Measurements from ENCODE around the gene SRD5A3. TPM values are rescaled to one million over a fixed set of nuclear protein-coding genes. Genes with fewer than 3 reads are reported as not detected.

SRD5A3 gene
- total RNA-seq, 1 donor from 2014 or later, result 52.8 TPM

GRCh38 chr4:55378617-55379467 lies 32.8 kb downstream of the SRD5A3 start:
- ATAC-seq, result peak; percentile 30

DNA sequence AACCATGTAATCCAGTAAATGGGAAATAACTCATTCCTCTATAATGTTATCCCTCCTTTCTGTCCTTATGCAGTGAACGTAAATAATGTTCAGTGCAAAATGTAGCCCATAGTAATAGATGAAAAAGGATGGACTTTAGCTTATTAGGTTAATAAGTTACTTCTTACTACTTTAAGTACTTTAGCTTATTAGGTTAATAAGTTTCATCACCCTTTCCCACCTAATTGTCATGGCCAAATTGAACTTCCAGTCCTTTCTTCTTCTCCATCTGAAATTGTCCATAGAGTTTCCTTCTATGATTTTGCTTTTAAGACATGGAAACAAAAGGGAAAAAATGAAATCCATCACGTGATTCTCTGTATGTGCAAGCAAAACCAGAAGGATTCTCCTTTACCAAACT lies 34.5 kb downstream of the SRD5A3 start:
- ATAC-seq, result no peak

GRCh38 chr4:55381502-55381901 lies 35.5 kb downstream of the SRD5A3 start:
- ATAC-seq, result no peak

GRCh38 chr4:55382488-55383003 lies 36.5 kb downstream of the SRD5A3 start:
- ATAC-seq, result no peak

DNA sequence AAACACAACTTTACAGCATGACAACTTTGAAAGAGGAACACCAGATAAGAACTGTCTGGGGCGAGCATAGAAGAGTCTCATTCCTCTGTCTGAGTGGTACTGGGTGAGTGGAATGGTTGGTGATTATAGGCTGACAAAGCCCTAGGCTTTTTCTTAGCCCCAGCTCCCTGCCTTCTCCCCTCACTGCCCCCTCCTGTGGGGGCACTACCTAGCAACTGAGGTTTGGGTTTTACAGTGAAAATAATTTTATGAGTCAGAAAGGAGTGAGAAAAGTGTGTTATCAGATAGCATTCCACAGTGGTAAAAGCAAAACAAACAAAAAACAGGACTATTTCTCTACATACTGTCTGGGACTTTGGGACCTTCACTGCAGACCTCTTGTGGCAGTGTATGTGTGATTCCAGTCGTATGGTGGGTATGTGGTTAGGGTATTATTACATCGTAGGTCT lies 39.2 kb downstream of the SRD5A3 start:
- ATAC-seq, result no peak

GRCh38 chr4:55386073-55386472 lies 40.0 kb downstream of the SRD5A3 start:
- ATAC-seq, result peak; percentile 46

- no peak for ATAC-seq
These were observed 40.8 kb downstream of the SRD5A3 start for GRCh38 chr4:55386840-55387239.

DNA sequence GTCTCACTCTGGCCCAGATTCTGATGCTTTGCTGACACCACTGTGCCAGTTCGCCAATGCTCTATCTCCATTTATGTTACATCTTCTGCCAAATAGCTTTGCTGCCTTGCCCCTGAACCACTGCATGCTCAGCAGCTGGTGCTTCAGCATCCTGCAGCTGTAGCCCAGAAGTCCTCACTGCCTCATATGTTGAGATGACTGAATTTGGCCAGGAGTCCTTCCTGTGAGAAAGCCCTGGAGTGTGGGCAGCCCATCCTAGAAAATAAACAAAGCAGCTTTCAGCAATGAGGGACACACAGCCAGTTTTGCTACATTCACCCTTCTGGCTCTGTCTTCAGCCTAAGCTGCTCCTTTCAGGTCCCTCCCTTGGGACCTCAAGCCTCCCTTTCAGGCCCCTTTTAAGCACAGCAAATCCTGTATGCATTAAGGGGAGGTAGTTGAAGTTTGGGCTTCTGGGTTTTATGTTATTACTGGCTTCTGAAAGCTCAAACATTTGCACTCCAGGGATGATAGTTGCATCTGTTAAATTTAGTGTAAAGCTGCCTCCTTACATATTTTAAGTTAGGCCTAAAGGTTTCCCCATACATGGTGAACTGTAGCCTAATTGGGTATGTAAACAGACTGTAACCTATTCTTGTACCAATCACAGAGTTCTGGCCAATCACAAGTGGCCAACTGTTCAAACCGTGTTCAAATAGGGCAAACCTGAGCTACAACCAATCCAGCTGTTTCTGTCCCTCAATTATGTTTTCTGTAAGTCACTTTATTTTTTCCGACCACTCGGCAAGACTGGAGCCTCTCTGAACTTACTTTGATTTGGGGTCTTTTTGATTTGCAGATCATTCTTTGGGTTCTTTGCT lies 47.6 kb downstream of the SRD5A3 start:
- no peak for ATAC-seq

DNA sequence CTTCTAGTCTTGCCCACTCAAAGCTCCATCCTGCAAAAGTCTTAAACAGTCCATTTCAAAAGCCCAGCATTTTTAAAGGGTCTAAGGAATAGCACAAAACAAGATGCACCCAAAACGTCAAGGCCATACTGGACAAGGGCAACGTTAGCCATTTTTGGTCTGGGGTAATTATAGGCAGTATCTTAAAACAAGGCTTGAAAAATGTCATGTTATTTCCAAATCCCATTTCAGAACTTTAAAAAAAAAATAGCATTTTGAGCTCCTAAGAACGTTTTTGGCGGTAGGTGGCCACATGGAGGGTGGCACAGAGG lies 49.1 kb downstream of the SRD5A3 start:
- ATAC-seq, result no peak

DNA sequence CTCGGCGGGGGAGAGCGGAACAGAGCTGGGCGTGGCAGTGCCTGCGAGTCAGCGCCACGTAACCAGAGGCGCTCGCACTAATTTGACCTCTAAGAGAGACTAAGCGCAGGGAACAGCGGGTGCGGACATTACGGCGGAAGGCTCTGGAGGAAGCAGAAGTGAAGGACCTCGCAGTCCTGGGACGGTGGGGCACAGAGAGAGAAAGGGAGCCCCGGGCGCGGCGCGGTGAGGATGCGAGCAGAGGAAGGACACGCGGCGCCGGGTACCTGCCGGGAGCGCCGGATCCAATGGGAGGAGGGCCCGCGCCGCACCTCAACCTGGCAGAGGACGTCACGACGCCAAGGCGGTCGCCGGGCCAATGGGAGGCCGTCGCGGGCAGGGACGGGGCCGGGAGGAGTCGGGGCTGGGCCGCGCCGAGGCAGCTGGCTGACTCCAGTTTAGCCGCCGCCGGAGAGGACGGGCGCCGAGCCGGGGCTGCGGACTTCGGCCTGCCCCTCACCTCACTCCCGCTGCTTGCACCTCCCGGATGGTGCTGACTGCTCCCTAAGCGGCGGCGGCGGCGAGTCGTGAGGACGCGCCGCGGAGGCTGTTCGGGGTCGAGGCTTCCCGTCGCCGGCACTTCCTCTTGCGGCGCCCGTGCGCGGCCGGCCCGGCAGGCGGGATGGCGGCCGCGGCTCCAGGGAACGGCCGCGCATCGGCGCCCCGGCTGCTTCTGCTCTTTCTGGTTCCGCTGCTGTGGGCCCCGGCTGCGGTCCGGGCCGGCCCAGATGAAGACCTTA lies 49.7 kb downstream of the SRD5A3 start, which contains the start of gene TMEM165:
Gene TMEM165 (plus strand): TSS at position 429 of the 779 bp plus-strand sequence. CDS start 233 bp downstream, at position 662.
- ATAC-seq, result peak; percentile 97

DNA sequence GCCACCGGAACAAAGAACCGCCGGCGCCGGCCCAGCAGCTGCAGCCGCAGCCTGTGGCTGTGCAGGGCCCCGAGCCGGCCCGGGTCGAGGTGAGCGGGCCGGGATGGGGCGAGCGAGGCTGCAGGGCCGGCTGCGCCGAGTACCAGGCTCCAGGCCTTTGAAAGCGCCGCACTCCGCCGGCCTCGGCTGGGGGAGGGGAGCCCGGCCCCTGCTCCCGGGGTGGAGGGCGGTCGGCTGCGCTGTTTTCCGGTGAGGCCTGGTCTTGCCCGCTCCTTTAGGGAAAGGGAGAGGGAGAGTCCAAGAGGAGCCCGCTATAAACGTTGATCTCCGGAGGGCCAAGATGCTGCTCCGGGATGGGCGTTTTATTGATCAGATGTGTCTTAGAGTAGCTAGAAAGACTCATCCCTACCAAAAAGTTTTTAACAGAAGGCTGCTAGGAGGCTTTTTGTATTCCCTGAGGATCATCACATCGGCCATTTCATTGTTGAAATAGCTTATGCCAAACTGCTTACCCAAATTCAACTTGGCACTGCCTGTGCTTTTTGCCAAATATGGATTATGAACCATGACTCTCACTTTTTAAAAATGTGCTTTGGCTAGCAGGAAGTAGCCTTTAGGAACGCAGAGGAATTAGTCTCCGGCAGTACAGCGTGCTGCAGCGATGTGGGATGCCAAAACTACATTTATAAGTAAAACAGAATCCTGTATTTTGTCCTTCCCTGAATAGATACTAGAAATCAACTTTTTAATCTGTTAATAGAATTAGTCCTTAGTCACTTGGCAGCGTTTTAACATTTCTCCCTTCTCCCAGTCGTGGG lies 50.5 kb downstream of the SRD5A3 start:
- ATAC-seq, result peak; percentile 40

DNA sequence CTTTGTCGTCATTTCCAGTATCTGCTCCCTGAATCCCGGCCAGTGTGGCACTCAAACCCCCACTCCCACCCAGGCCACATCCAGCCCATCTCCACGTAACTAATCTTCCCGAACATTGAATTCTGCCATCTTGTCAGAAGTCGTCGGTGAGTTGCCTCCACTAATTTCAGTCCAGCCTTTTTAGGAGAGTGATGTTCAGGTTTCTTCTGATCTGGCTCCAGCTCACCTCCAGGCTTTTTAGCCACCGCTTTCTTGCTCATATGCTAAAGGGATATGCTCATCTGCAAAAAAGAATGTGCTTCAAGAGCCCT lies 51.0 kb downstream of the SRD5A3 start:
- no peak for ATAC-seq

DNA sequence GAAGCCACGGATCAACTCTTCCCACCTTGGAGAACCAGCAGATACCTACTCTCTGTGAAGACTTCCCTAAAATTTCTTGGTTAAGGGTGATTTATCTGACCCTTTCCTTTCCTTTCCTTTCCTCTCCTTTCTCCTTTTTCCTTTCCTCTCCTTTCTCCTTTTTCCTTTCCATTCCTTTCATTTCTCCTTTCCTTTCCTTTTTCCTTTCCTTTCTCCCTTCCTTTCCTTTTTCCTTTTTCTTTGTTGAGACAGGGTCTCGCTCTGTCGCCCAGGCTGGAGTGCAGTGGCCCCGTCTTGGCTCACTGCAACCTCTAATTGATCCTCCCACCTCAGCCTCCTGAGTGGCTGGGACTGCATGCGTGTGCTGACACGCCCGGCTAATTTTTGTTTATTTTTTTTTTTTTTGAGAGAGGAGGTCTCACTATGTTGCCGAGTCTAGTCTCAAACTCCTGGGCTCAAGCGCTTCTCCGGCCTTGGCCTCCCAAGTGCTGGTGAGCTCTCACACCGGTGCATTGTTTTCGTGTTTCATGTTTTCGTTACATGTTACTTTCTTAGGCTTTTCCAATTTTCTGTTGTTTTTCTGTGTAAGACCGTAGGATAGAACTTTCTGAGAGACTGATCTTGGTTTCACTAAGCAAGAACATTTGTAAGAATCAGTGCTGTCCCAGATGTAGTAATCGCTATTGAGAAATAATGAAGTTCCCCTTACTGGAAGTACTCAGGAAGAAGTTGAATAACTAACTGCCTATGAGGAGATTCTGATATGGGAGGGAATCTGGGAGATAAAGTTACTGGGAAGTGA lies 51.7 kb downstream of the SRD5A3 start:
- ATAC-seq, result no peak

DNA sequence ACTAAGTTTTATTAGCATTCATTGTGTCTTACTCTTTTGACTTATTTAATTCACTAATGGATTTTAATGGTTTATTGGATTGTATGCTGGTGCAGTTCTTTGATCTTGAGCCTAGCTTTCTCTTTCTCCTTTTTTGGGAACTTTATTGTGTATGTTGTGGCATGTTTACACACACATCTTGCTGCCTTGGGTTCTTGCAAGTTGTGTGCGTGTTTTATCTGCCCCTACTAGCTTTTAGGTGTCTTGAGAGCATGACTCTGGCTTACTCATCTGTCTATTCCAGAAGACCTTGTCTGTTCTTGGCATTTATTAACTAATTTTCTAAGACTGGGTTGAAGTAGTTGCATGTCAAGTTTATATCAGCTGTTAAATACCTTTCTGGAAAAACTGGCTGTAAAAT lies 52.4 kb downstream of the SRD5A3 start:
- ATAC-seq, result peak; percentile 10

DNA sequence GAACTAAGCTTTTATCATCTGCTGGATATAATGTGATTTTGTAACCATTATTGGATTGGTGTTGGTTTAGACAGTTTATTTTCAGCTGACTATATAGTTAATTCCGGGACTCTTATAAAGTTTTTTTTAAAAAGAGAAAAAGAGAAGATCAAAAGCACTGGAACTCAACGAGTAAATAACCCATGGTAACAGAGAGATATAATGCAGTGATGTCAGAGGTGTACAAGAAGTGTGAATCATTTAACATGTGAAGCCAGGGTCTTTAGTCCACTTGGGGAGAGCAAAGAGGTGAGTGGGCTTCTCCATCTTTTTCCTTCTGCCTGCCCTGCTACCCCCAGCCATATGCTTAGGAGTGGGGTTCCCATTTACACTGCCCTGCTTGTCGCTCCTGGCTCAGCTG lies 52.9 kb downstream of the SRD5A3 start:
- ATAC-seq, result no peak

- no peak for ATAC-seq
These were observed 53.5 kb downstream of the SRD5A3 start for GRCh38 chr4:55399581-55399980.

GRCh38 chr4:55405073-55405472 lies 59.0 kb downstream of the SRD5A3 start:
- no peak for ATAC-seq

DNA sequence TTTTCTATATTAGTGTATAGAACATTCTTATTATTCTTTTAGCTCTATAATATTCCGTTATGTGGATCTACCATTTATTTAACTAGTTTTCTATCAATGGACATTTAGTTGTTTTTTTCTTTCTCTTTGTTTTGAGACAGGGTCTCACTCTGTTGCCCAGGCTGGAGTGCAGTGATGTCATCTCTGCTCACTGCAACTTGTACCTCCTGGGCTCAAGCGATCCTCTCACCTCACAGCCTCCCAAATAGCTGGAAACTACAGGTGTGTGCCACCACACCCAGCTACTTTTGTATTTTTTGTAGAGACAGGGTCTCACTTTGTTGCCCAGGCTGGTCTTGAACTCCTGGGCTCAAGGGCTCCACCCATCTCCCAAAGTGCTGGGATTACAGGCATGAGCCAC lies 60.5 kb downstream of the SRD5A3 start:
- no peak for ATAC-seq

GRCh38 chr4:55407119-55407518 lies 61.1 kb downstream of the SRD5A3 start:
- no peak for ATAC-seq

- no peak for ATAC-seq
These were observed 61.7 kb downstream of the SRD5A3 start for GRCh38 chr4:55407764-55408163.

All from esophagus mucosa (tissue), 1 donor.